ENCODE results near the gene RRP1B. TPM values are rescaled to one million over a fixed set of nuclear protein-coding genes. Genes with fewer than 3 reads are reported as not detected.

RRP1B gene
- total RNA-seq, 4 donors from 2014 or later: 17.4 to 22.0 (median 20.8) TPM

DNA sequence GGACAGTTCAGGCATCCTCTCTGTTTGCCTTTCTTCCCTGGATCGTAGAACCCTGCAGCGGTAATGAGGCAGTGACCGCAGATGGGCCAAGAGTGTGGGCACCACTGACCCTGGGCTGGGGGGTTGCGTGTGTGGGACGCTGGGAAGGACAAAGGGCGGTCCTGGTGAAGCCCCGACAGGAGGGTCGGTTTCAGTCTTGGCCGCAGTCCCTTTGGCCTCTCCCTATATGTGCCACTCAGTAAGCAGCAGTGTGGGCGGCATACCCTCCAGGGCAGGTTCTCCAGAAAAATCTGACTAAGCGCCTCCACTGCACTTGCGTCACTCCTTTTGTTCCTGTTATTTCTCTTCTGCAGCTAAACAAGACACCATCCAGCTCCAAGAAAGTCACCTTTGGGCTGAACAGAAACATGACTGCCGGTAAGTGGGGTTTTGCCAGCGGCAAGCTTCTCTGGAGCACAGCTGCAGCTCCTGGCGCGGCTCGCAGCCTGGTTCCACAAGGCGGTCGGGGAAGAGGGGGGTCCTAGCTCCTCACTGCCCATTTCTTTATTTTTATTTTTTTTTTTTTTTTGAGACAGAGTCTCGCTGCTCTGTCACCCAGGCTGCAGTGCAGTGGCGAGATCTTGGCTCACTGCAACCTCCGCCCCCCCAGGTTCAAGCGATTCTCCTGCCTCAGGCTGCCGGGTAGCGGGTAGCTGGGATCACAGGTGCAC is 31.9 kb downstream of the RRP1B start:
- peaks cover 53 to 98% (median 96%) of the 10 kb centered on the region in 4 donors for H3K36me3 ChIP-seq
- peaks cover 0 to 11% (median 0%) of the 10 kb centered on the region in 4 donors for H3K4me1 ChIP-seq
- 94% methylated on average over 25 of the region's 25 CpGs for whole genome bisulfite sequencing
- no peak overlapping the region for H3K27ac ChIP-seq (replicated peaks in 1 of 4)
- no peaks in the 10 kb centered on the region for H3K9me3 ChIP-seq
- intact Hi-C loops (cut with DNase I): no loop called here
- no peaks in the 10 kb centered on the region for H3K27me3 ChIP-seq
- DNase-seq (ENCODE audit: extremely low spot score): no peak
- H3K4me3 ChIP-seq: no peak overlapping the region
- TF ChIP-seq POLR2AphosphoS5 (IDR thresholded peaks at IDR 0.05) (no peak), EP300 (IDR thresholded peaks at IDR 0.05) (no peak), POLR2A (IDR thresholded peaks at IDR 0.05; ENCODE audit: low read depth) (no peak)
- TF ChIP-seq, protein P1, sequence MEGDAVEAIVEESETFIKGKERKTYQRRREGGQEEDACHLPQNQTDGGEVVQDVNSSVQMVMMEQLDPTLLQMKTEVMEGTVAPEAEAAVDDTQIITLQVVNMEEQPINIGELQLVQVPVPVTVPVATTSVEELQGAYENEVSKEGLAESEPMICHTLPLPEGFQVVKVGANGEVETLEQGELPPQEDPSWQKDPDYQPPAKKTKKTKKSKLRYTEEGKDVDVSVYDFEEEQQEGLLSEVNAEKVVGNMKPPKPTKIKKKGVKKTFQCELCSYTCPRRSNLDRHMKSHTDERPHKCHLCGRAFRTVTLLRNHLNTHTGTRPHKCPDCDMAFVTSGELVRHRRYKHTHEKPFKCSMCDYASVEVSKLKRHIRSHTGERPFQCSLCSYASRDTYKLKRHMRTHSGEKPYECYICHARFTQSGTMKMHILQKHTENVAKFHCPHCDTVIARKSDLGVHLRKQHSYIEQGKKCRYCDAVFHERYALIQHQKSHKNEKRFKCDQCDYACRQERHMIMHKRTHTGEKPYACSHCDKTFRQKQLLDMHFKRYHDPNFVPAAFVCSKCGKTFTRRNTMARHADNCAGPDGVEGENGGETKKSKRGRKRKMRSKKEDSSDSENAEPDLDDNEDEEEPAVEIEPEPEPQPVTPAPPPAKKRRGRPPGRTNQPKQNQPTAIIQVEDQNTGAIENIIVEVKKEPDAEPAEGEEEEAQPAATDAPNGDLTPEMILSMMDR (IDR thresholded peaks at IDR 0.05): no peak

DNA sequence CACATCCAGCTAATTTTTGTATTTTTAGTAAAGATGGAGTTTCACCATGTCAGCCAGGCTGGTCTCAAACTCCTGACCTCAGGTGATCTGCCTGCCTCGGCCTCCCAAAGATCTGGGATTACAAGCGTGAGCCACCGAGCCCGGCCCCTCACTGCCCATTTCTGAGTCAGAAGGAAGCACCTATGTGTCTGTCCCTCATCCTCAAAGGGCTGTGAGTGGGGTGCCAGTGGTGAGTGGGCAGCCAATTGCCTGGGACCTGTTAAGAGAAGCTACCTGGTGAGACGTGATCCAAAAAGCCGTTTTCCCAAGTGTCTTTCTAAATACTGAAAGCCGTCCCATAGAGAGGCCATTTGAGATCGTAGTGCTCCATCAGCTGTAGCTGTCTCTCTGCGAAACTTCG is 32.4 kb downstream of the RRP1B start:
- TF ChIP-seq EP300 (IDR thresholded peaks at IDR 0.05): no peak
- TF ChIP-seq, protein P1 (IDR thresholded peaks at IDR 0.05): no peak
- no peak for TF ChIP-seq POLR2A (IDR thresholded peaks at IDR 0.05; ENCODE audit: low read depth)
- no peak for TF ChIP-seq POLR2AphosphoS5 (IDR thresholded peaks at IDR 0.05)
- H3K4me1 ChIP-seq: peaks cover 0 to 11% (median 0%) of the 10 kb centered on the region in 4 donors
- 97% methylated on average over 10 of the region's 10 CpGs for WGBS
- H3K9me3 ChIP-seq: no peaks in the 10 kb centered on the region
- peaks cover 47 to 98% (median 96%) of the 10 kb centered on the region in 4 donors for H3K36me3 ChIP-seq
- DNase-seq (ENCODE audit: extremely low spot score): no peak
- H3K4me3 ChIP-seq: no peak overlapping the region
- no peaks in the 10 kb centered on the region for H3K27me3 ChIP-seq
- H3K27ac ChIP-seq (replicated peaks in 1 of 4): no peak overlapping the region
- intact Hi-C loops (cut with DNase I): no loop called here

DNA sequence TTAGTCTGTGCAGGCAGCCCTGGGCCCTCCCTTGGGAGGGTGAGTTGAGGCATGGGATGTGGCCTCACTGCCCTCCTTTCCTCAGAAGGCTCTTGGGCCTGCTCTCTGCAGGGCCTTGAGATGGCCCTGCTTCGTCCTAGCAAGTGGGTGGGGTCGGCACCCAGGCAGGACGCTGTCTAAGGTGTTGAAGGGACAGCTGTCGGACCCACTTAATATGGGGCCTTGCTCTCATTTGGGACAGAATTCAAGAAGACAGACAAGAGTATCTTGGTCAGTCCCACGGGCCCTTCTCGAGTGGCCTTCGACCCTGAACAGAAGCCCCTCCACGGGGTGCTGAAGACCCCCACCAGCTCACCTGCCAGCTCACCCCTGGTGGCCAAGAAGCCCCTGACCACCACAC is 33.6 kb downstream of the RRP1B start:
- DNase-seq (ENCODE audit: extremely low spot score): no peak
- intact Hi-C loops (cut with DNase I): no loop called here
- Histone ChIP-seq H3K4me3 (no peak overlapping the region), H3K36me3 (peaks cover 36 to 92% (median 85%) of the 10 kb centered on the region in 4 donors), H3K27me3 (no peaks in the 10 kb centered on the region), H3K27ac (replicated peaks in 1 of 4) (no peak overlapping the region), H3K4me1 (peaks cover 0 to 3% (median 0%) of the 10 kb centered on the region in 4 donors), H3K9me3 (no peaks in the 10 kb centered on the region)
- no peak for TF ChIP-seq POLR2A (IDR thresholded peaks at IDR 0.05; ENCODE audit: low read depth)
- TF ChIP-seq, protein P1 (IDR thresholded peaks at IDR 0.05): no peak
- TF ChIP-seq POLR2AphosphoS5 (IDR thresholded peaks at IDR 0.05): no peak
- no peak for TF ChIP-seq EP300 (IDR thresholded peaks at IDR 0.05)
- WGBS: 95% methylated on average over 4 of the region's 8 CpGs

DNA sequence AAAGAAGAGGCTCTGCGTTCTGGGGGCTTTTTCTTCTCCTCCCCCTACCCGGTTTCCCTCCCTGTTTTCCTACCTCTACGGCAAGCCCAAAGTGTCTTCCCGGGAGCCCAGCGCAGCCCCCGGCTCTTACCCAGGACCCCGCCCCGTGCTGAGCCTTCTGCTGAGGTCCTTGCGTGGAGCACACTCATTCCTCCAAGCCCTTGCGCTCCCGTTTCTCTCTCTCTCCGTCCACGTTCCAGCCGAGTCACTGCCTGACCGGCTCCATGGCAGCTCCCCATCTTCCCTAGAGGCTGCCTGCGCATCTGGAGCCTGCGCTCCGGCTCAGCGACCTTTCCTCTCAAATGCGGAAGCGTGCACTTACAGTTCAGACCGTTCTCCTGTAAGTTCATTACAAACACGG is 34.6 kb downstream of the RRP1B start:
- WGBS: 96% methylated on average over 23 of the region's 23 CpGs
- intact Hi-C loops (cut with DNase I): no loop called here
- H3K27ac ChIP-seq (replicated peaks in 1 of 4): no peak overlapping the region
- H3K27me3 ChIP-seq: no peaks in the 10 kb centered on the region
- H3K36me3 ChIP-seq: peaks cover 30 to 82% (median 74%) of the 10 kb centered on the region in 4 donors
- no peaks in the 10 kb centered on the region for H3K4me1 ChIP-seq
- DNase-seq (ENCODE audit: extremely low spot score): no peak
- TF ChIP-seq, protein P1 (IDR thresholded peaks at IDR 0.05): no peak
- TF ChIP-seq EP300 (IDR thresholded peaks at IDR 0.05): no peak
- no peak for TF ChIP-seq POLR2A (IDR thresholded peaks at IDR 0.05; ENCODE audit: low read depth)
- TF ChIP-seq POLR2AphosphoS5 (IDR thresholded peaks at IDR 0.05): no peak
- H3K4me3 ChIP-seq: no peak overlapping the region
- no peaks in the 10 kb centered on the region for H3K9me3 ChIP-seq
